ENCODE data around the gene SMCR8.
"Not testable (repeated sequence)": the region's sequence is repeated elsewhere in the genome, so short reads cannot be mapped to it uniquely, and the experiment has no call there.

SMCR8 gene, protein sequence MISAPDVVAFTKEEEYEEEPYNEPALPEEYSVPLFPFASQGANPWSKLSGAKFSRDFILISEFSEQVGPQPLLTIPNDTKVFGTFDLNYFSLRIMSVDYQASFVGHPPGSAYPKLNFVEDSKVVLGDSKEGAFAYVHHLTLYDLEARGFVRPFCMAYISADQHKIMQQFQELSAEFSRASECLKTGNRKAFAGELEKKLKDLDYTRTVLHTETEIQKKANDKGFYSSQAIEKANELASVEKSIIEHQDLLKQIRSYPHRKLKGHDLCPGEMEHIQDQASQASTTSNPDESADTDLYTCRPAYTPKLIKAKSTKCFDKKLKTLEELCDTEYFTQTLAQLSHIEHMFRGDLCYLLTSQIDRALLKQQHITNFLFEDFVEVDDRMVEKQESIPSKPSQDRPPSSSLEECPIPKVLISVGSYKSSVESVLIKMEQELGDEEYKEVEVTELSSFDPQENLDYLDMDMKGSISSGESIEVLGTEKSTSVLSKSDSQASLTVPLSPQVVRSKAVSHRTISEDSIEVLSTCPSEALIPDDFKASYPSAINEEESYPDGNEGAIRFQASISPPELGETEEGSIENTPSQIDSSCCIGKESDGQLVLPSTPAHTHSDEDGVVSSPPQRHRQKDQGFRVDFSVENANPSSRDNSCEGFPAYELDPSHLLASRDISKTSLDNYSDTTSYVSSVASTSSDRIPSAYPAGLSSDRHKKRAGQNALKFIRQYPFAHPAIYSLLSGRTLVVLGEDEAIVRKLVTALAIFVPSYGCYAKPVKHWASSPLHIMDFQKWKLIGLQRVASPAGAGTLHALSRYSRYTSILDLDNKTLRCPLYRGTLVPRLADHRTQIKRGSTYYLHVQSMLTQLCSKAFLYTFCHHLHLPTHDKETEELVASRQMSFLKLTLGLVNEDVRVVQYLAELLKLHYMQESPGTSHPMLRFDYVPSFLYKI

DNA sequence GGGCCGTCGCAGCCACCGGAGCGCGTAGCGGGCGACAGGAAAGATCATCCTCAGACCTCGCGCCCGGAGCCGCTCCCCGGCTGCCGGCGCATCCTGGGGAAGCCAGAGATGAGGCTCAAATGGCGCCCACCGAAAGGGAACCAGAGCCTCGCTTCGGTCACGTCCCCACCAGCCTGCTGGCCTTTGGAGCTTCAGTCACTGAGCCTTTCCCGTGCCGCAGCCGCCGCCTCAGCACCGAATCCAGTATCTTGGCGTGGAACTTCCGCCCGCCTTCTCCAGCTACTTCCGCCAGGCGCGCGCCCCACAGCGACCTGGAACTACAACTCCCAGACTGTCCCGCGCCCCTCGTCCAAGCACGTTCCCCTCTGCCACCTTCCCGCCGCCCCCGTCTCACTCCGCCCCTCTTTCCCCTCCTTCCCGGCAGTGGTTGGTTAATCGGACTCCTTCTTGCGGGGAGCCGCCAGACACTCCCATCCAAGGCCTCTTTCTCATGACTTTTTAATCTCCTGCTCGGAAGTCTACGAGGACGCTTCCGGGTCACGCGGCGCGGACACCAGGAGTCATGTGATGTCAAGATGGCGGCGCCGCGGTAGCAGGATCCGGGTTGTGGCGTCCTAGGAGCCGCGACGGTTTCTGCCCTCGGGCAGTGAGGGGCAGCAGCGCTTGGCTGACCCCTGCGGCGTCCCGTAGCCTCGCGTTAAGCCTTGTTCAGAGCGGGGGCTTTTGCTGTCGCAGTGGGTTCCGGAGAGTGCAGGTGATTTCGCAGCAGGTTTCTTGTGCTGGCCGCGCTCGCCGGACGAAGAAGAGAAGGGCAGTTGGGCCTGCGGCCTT is at the start of gene SMCR8, which contains the start of gene TOP3A:
SMCR8 (plus strand) TSS at position 563 of the 831 bp plus-strand sequence. CDS start 497 bp downstream, outside the sequence.
TOP3A (minus strand) TSS at position 264 of the 831 bp plus-strand sequence; CDS start at position 48, 216 bp downstream.
- DNase-seq, result peak; percentile 98

DNA sequence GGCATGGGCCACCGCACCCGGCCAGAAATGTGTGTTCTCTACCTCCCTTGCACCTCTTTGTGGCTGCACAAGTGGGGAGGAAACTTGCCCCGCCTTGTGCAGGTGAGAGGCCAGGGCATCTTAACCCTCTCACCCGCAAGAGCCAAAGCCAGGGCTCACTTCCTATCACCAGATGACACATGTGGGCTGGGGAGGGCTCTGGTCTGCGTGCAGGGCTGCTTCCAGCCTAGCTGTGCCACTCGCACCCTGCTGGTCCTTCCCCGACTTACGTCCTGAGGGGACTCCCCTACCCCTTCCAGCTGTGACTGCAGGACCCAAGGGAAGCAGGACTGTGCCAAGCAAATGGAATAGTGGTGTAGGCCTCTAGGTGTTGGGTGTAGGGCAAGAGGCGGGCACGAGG is 47.7 kb upstream of the SMCR8 start:
- DNase-seq, result no peak

DNA sequence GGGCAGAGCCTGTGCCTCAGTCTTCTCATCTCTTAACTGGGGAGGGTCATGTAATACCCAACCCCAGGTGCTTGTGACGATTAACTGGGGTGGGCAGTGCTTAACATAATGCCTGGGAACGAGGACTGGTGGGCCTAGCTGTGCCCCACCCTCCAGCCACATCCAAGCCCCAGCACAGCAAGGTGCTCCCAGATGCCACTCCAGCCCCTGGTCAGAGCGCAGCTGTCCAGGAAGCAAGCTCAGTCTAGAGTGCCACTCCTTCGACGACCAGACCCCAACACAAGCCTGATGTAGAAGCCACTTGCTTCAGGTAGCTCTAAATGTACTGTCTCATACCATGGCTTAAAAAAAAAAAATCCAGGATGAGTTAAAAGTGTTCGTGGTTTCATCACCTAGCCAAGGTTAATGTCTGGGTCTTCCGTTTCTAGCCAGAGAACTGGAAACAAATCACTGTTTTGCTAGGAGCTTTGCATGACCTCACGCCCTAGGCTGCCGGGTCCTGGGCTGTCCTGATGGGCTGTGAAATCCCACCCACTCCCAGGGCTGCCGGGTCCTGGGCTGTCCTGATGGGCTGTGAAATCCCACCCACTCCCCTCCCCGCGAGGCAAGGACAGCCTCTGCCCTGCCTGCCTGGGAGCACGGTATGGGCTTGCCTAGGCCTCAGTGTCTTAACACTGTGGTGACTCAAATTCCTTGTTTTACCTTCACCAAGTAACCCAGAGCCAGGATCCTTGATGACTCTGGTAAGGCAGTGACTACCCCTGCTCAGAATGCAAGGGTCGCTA is 47.0 kb upstream of the SMCR8 start:
- DNase-seq, result no peak

DNA sequence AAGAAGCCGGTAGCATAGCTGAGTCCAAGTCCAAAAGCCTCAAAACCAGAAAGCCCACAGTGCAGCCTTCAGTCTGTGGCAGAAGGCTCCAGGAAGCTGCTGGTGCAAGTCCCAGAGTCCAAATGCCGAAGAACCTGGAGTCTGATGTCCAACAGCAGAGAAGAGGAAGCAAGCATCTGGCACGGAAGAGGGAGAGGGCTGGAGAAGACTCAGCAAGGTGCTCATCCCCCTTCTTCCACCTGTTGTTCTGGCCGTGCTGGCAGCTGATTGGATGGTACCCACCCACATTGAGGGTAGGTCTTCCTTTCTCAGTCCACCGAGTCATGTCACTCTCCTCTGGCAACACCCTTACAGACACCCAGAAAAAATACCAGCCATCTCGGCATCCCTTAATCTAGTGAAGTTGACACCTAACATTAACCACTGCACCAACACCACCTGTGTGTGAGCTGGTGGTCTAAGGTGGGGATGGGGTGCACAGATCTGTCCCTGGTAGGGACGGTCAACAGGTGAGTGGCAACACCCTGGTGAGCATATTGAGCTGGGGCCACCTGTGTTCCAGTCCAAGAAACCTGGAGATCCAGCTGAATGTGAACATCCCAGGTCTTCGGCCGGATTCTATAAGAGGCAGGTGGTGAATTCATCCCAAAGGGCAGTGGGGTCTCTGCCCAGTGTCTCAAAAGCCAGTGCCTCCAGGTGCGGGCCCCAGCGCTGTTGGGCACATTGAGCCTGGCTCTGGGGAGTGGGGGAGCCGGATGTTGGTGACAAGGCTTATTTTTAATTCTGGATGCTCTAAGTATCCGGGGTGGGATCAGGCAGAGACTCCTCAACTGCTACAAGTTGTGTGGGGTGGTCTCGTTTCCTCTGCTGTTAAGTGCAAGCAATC is 44.8 kb upstream of the SMCR8 start:
- no peak for DNase-seq

- no peak for DNase-seq
Measured at GRCh38 chr17:18277076-18277475, 38.0 kb upstream of the SMCR8 start.

- DNase-seq, result no peak
Measured at GRCh38 chr17:18278867-18279266, 36.2 kb upstream of the SMCR8 start.

GRCh38 chr17:18280249-18280648 is 34.8 kb upstream of the SMCR8 start:
- no peak for DNase-seq

GRCh38 chr17:18280766-18281371 is 34.2 kb upstream of the SMCR8 start:
- no peak for DNase-seq

- no peak for DNase-seq
Measured at GRCh38 chr17:18281788-18282187, 33.3 kb upstream of the SMCR8 start.

- no peak for DNase-seq
Measured at GRCh38 chr17:18285296-18285695, 29.8 kb upstream of the SMCR8 start.

DNA sequence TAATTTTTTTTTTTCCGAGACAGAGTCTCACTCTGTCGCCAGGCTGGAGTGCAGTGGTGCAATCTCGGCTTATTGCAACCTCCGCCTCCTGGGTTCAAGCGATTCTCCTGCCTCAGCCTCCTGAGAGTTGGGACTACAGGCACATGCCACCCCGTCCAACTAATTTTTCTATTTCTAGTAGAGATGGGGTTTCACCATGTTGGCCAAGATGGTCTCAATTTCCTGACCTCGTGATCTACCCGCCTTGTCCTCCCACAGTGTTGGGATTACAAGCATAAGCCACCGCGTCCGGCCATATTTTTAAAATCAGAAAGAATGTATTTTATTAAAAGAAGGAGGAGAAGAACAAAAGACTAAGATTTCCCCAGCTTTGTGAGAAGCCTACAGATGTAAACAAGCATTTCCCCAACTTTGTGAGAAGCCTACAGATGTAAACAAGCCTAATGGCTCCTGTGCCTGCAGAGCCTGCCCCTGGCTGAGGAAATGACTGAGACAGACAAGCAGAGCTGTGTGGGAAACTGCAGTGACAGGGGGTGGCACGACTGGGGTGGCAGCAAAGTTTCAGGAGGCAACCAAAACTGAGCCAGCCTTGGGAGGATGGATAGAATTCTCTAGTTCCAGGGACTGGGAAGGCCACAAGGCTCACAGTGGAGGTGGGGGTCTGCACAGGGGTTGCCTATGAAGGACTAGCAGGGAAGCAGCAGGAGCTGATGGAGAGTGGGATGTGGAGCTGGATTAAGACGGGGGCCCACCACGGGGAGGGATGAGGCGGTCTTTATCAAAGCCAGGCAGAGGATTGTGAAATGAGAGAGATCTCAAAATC is 23.2 kb upstream of the SMCR8 start:
- no peak for DNase-seq

GRCh38 chr17:18298061-18298460 is 17.0 kb upstream of the SMCR8 start:
- DNase-seq, result not testable (repeated sequence)

DNA sequence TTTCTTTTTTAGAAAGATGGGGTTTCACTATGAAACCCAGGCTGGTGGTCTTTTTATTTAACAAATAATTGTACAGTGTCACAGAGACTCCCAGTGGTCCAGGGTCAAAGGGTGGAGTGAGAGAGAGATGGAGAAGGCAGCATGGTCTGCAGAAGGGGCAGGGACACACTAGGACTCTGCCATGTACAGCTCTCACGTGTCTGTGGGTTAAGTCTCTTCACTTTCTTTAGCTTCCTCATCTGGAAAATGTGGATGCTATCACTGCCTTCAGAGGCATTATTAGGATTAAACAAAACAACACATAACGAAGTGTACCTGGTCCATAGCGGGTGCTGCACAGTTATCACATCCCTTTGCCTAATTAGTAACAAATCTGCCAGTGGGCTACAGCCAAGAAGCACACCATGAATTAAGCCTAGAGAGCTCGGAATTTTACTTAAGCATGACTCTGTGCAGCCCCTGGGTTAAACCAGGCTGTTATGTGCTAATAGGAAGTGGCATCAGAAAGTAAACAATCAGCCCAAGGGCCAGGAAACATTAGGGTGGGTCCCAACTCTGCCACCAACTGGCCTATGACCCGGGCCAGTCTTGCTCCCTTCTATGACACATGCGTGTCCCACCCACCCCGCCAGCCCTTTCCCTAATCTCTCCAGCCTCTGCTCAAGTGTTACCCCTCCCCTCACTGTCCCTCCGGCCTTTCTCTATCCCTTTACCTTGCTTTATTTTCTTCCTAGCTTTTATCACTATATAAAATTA is 14.2 kb upstream of the SMCR8 start:
- no peak for DNase-seq

GRCh38 chr17:18303206-18303605 is 11.9 kb upstream of the SMCR8 start:
- not testable (repeated sequence) for DNase-seq

DNA sequence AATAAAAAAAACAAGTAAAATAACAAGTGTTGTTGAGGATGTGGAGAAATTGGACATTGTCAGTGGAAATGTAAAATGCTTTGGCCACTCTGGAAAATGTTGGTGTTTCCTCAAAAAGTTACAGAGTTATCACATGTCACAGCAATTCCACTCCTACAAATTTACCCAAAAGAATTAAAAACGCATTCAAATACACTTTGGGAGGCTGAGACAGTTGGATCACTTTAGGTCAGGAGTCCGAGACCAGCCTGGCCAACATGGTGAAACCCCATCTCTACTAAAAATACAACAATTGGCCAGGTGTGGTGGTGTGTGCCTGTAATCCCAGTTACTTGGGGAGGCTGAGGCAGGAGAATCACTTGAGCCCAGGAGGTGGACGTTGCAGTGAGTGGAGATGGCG is 5.9 kb upstream of the SMCR8 start:
- DNase-seq, result no peak

- no peak for DNase-seq
Measured at GRCh38 chr17:18314059-18314730, 898 bp upstream of the SMCR8 start.

DNA sequence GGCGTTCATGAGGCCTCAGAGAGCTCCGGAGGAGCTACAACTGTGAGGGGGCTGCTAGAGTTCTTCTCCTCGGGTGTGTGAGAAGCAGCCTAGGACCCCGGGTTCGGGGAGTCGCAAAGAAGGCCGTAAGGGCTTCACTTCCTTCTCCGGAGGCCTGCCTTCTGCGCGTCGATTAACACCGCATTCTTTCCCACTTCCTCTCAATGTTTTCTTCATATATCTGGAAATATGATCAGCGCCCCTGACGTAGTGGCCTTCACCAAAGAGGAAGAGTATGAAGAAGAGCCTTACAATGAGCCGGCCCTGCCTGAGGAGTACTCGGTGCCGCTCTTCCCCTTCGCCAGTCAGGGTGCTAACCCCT is 449 bp downstream of the SMCR8 start:
- no peak for DNase-seq

- DNase-seq, result no peak
Measured at GRCh38 chr17:18315961-18316360, 868 bp downstream of the SMCR8 start.

Measured in NCI-H226 (cell line).